SHP77 treated with DMSO at 0.1 percent for 48 hours (cell line): ENCODE results near the gene PRKN.

Experiments
- DNase-seq: peaks from one replicate; lab custom pipeline; 2025; lab: John Stamatoyannopoulos, UW

The PRKN gene

DNA sequence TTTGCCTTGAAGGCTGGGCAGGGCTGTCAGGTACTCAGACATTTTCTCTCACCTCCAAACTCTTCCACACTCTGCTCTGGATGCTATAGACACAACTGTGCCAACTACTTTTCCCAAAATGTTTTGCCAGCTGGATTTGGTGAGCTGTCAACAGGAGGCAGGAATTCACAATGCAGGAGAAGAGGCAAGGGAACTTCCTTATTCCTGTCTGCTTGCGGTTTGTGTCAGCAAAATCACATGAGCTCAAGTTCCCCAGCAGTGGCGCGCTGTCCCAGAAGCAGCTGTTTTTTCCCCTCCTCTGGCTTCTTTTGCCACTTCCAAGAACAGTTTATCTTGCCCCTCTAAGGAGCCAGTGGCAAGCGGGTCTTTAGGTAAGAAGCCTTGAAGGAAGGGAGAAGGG, 608.2 kb downstream of the PRKN start:
- no peak for DNase-seq

GRCh38 chr6:162118706-162119105, 608.9 kb downstream of the PRKN start:
- no peak for DNase-seq

DNA sequence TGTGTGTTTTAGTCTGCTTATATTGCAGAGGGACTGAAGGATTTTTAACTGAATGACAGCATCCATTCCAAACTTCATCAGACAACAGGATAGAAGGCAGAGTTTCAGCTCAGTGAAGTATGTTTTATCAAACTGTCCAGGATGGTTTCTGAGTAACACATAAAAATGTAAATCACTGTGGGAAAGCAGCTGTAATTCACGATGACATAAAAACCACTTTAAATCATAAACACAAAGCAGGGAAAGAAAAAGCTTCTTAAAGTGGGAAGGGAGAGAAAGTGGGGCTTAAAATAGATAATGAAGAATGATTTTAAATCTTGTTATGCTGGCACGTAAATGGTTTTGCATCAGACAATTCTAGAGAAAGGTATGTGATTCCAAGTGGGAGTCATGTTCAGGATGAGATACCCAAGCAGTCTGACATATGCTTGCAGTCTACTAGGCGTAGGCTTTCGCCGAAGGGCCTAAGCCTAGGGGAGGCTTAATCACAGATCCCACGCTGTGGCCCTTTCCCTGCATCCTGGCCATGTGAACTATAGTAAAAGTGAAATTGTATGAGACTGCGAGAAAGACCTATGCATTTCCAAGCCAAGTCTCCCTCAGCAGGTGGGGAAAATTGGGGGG, 610.6 kb downstream of the PRKN start:
- DNase-seq, result no peak

- DNase-seq, result no peak
Measured at GRCh38 chr6:162109480-162110050, 618.0 kb downstream of the PRKN start.

- DNase-seq, result no peak
Measured at GRCh38 chr6:162108041-162108440, 619.5 kb downstream of the PRKN start.

- DNase-seq, result no peak
Measured at GRCh38 chr6:162100096-162100495, 627.5 kb downstream of the PRKN start.

- no peak for DNase-seq
Measured at GRCh38 chr6:162099685-162100084, 627.9 kb downstream of the PRKN start.

DNA sequence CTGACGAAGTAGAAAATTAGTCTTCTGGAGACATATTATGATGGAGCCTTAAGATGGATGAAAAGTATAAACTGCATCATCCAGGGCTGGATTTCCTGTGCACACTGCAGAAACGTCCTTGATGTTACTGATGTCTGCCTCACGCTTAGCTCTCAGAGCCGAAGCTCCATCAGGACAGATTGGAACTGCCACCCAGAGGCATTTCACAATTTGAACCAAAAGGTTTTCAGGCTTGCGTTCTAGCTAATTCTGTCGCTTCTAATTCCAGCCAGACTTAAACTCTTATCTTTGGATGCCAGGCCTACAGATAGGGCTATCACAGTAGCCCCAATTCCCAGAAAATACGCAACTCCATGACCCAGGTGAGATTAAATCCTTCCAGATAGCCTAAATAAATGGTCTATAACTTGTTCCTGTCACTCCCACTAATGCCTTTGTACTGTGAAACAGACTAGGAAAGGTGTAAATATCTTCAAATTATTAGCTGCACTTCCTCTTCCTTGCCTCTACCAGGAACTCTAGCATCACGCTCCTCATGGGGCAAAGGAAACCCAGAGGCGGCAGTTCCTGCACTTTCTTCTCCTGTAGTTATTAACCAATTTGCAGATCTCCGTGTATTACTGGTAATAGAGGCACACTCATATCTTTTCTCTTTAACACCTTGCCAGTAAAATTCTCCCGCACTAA, 634.6 kb downstream of the PRKN start:
- no peak for DNase-seq

DNA sequence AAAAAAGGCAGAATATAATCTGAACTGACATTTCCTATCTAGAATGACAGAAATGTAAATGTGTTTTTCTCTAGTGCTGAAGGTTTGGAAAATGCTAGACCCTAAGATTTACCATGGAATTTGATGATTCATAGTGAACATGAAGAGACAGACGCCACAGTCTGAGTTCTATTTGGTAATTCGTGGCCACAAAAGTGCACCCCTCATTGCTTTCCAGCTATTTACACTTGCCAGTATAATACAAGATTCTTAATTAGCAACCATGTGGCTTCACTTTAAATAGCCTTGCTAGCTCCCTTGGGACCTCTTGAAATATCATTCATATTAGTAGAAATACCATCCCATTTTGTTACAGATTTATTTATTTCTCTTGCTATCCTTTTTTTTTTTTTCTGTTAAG, 636.8 kb downstream of the PRKN start:
- no peak for DNase-seq

DNA sequence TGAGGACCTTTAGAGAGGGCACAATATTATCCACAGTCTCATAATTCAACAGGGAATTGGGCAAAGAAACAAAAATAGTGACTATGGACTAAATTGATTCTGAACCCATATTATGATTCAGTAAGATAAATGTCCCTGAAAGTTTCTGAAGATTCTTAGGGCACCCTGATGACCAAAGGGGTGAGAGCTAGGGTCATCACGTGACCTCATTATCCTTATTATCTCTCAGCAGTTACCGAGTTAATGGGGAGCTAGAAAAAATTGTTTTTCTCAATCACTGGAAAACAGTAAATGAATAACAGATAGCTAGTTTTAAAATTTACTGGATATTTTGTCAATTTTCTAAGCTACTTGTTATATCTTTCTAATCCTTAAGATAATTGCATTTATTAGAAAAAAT, 639.5 kb downstream of the PRKN start:
- no peak for DNase-seq

DNA sequence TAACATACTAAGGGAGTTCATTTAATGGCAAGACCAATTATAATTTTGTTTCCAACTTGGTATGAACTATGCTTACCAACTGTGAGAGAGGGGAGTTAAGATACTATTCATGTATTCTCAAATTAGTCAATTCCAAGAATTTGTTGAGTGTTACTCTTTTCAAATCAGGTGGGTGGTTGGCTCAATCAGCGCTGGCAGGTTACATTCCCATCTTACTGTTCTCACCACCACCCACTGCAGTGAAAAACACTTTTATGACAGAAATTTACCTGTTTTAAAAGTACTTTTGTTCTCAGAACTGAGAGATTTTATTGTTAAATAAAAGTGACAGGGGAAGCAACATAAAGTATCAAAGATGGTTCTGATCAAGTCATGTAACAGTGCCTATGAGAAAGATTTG, 642.0 kb downstream of the PRKN start:
- DNase-seq, result no peak

- no peak for DNase-seq
Measured at GRCh38 chr6:162082520-162082919, 645.0 kb downstream of the PRKN start.

DNA sequence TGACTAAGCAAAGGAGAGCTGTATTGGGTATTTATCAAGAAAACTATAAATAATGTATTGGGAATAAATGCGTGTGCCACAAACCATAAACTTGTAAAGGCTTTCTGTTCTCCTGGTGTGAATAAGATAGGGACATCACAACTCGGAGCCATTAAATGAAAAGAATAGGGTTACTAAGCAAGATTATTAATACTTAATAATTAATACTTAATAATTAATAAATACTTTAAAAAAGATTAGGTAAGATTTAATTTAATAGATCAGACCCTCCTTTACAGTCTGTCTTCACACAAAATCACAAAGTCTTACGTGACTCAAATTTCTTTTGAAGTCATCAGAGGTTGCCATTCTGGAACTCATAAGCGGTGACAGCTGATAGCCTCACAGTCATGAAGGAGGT, 648.9 kb downstream of the PRKN start:
- no peak for DNase-seq

DNA sequence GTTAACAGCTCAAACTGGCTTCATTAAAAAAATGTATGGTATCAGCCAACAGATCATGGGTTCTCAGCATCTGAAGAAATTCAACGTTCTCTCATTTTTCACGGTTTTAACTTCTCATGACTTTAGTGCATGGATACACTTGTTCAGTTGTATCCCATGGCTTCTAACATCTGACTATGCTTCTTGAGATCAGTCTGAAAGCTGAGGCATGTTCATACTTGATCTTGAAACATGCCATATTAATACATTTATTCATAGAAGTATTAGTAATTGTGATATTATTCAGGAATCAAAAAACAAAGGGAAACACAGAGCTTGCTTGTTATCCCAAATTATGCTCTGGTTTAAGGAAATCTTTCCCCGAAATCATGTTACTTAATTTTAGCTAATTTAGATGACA, 649.4 kb downstream of the PRKN start:
- no peak for DNase-seq

DNA sequence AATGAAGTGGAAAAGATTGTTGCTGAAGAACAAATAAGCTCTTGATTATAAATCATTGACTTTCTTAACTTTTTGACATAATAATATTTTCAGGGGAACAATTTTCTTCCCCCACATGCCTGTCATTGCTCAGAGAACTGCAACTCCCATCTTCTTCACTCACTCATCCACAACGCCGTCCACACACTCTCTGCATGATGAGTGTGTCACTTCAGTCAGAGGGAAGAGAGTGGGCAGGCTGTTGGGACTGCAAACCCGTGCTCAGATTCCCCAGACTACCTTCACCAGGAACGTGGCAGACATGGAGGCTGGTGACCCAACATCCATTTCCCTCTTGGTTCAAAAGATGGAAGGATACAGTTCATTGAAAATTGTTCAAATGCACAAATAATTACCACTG, 650.8 kb downstream of the PRKN start:
- no peak for DNase-seq

GRCh38 chr6:162074641-162075275, 652.8 kb downstream of the PRKN start:
- no peak for DNase-seq

DNA sequence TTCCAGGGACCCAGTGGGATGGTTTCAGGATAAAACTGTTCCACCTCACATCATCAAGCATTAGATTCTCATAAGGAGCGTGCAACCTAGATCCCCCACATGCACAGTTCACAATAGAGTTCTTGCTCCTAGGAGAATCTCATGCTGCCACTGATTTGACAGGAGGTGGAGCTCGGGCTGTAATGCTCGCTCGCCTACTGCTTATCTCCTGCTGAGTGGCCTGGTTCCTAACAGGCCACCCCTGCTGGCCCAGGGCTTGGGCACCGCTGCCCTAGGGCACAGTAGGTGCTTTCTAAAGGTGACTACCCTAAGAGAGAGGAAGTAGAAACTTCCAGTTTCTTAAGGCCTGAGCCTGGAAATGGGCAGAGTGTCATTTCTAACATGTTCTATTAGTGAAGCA, 656.9 kb downstream of the PRKN start:
- DNase-seq, result no peak

DNA sequence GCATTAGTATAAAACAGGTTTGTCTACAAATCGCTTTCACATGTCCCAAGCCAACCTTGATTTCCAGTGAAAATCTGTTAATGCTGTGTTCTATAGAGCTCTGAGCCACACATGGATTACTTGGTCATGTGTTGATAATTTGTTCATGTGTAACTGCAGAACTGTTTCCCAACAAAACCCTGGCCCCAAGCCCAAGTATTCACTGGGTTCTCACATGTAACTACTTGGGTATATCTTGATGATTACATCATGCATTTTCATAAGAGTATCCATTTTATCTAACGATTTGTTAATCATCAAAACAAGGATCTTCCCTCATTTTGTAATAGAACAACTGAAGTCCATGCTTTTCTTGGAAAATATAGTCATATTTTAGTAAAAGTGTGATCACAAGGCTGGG, 657.6 kb downstream of the PRKN start:
- DNase-seq, result no peak

DNA sequence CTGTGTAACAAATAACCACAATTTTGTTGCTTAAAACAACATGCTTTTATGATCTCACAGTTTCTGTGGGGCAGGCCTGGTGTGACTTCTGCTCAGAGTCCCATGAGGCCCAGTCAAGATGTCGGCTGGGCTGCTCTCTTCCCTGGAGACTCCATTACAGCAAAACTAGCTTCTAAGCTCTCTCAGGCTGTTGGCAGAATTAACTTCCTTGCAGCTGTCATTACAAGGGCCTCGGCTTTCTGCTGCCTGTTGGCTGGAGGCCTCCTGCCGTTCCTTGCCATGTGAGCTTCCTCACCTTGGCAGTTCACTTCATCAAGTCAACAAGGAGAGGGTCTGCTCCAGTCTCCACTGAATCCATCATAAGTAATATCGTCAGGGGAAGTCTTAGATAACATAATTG, 659.2 kb downstream of the PRKN start:
- no peak for DNase-seq

DNA sequence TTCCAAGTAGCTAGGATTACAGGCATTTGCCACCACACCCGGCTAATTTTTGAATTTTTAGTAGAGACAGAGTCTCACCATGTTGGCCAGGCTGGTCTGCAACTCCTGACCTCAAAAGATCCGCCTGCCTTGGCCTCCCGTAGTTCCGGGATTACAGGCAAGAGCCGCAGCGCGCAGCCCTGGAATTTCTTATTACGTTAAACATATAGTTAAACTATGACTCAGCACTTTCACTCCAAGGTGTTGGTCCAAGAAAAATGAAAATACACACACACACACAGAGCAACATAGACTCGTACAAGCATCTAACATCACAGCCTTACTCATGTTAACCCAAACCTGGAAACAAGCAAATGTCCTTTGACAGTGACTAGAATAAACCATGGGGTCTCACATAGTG, 663.9 kb downstream of the PRKN start:
- DNase-seq, result no peak

- DNase-seq, result no peak
Measured at GRCh38 chr6:162058281-162058875, 669.2 kb downstream of the PRKN start.

DNA sequence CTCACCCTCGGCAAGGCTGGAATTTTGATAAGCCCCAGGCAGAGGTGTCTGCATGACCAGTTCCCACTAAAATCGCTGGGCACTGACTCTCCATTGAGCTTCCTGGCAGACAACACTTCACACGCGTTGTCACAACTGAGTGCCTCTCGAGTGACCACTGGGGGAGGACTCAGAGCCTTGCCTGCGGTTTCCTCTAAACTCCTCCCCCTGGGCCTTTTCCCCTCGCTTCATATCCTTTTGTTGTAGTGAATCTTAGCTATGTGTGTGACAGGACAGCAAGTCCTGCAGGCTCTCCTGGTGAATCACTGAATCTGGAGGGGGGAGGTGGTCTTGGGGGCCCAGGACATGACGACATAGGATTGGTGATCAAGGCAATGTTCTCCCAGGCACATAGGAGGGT, 670.8 kb downstream of the PRKN start:
- no peak for DNase-seq

DNA sequence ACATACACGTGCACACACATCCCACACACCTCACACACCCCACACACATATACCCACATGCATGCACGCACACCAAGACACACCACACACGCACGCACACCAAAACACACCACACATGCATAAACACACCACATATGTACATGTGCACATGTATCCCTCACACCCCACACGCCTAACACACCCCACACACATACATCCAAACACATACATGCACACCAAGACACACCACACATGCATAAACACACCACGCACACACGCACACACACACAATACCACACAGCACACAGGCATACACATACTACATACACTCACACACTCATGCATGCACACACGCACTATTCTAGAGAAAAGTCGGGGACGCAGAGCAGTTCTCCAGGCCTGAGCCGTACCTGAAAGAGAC, 671.5 kb downstream of the PRKN start:
- no peak for DNase-seq
